Measurements from ENCODE around the gene CAPN10. TPM values are rescaled to one million over a fixed set of nuclear protein-coding genes. Genes with fewer than 3 reads are reported as not detected.
A peak's percentile ranks its signal among the peaks of the same experiment; 100 is the strongest.

CAPN10 gene
- total and polyA plus RNA-seq, 2 experiments from 2014 or later: 24.2 to 28.8 TPM

DNA sequence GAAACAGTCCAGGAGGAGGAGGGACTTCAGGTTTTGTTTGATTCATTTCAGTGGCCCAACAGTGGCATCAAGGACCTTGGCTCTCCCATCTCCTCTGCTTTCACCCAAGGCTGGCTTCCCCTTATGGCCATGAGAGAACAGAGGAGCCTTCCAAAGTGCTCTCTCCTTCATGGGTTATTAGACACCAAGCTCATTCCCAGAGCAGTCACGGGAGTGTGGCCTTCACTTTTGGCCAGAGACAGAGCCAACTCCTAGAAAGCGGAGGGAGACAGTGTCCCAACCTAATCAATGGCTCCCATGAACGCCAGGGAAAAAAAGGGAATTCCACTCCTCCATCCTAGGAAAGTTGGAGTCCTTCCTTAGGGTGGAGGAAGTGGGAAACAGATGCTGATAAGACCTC lies 27.2 kb upstream of the CAPN10 start:
- H3K9me2 ChIP-seq (replicated peaks; ENCODE audit: insufficient read depth): no peaks in the 10 kb centered on the region
- no peaks in the 10 kb centered on the region for H3K9me3 ChIP-seq (ENCODE audit: low read depth)
- H3K4me1 ChIP-seq (ENCODE audit: insufficient read depth): peaks cover 34% of the 10 kb centered on the region
- H2AFZ ChIP-seq: no peak overlapping the region
- no peak overlapping the region for H3K27ac ChIP-seq
- 97% methylated on average over 3 of the region's 3 CpGs for WGBS (ENCODE audit: low lambda C conversion rate, missing lambda C conversion rate)
- H3K79me2 ChIP-seq: peaks cover 67% of the 10 kb centered on the region
- no peaks in the 10 kb centered on the region for H3K27me3 ChIP-seq
- TF ChIP-seq, protein P1, sequence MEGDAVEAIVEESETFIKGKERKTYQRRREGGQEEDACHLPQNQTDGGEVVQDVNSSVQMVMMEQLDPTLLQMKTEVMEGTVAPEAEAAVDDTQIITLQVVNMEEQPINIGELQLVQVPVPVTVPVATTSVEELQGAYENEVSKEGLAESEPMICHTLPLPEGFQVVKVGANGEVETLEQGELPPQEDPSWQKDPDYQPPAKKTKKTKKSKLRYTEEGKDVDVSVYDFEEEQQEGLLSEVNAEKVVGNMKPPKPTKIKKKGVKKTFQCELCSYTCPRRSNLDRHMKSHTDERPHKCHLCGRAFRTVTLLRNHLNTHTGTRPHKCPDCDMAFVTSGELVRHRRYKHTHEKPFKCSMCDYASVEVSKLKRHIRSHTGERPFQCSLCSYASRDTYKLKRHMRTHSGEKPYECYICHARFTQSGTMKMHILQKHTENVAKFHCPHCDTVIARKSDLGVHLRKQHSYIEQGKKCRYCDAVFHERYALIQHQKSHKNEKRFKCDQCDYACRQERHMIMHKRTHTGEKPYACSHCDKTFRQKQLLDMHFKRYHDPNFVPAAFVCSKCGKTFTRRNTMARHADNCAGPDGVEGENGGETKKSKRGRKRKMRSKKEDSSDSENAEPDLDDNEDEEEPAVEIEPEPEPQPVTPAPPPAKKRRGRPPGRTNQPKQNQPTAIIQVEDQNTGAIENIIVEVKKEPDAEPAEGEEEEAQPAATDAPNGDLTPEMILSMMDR (IDR thresholded peaks at IDR 0.05; ENCODE audit: poor library complexity): no peak
- TF ChIP-seq EZH2phosphoT487 (IDR thresholded peaks at IDR 0.05; ENCODE audit: low read depth, severe bottlenecking, unreplicated experiment) (no peak), EZH2 (IDR thresholded peaks at IDR 0.05; ENCODE audit: borderline replicate concordance) (no peak)
- peak overlapping the region; percentile 82 for H3K4me2 ChIP-seq
- H3K36me3 ChIP-seq (replicated peaks; ENCODE audit: insufficient read depth, low read depth): no peaks in the 10 kb centered on the region
- H3K4me3 ChIP-seq: no peak overlapping the region
- H4K20me1 ChIP-seq (ENCODE audit: insufficient read depth, poor library complexity, severe bottlenecking): peaks cover 18% of the 10 kb centered on the region
- DNase-seq (ENCODE audit: low spot score): no peak

DNA sequence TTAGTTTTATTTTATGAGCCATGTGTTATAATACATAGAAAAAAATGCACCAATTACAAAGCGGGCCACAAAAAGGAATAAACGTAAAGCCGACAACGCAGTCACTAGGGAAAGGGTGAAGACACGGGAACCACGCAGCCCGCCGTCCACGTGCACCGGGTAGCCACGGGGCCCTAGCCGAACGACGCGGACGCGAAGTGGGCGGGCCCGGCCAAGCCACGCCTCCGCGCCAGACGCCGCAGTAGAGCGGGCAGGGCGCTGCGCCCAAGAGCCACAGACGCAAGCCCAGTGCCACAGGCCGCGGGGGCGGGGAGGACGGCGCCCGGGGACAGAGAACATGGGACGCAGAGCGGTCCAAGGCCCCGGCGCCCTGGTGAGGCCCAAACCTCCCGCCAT lies 26.5 kb upstream of the CAPN10 start, which contains the start of gene DUSP28:
TSS of gene DUSP28 (plus strand) at position 274 of the 396 bp plus-strand sequence. CDS start 328 bp downstream, outside the sequence.
- Histone ChIP-seq H3K79me2 (peaks cover 66% of the 10 kb centered on the region), H3K4me2 (peak within 1 kb of the TSS; percentile 82), H2AFZ (peak within 1 kb of the TSS; percentile 66), H3K9me3 (ENCODE audit: low read depth) (no peaks in the 10 kb centered on the region), H3K9me2 (replicated peaks; ENCODE audit: insufficient read depth) (no peaks in the 10 kb centered on the region), H3K27me3 (no peaks in the 10 kb centered on the region), H3K36me3 (replicated peaks; ENCODE audit: insufficient read depth, low read depth) (no peaks in the 10 kb centered on the region), H3K4me1 (ENCODE audit: insufficient read depth) (peaks cover 34% of the 10 kb centered on the region), H3K27ac (peak within 1 kb of the TSS; percentile 100), H3K4me3 (peak within 1 kb of the TSS; percentile 67), H4K20me1 (ENCODE audit: insufficient read depth, poor library complexity, severe bottlenecking) (peaks cover 18% of the 10 kb centered on the region)
- 1% methylated on average over 28 of the region's 39 CpGs for WGBS (ENCODE audit: low lambda C conversion rate, missing lambda C conversion rate)
- DNase-seq (ENCODE audit: low spot score): peak; percentile 94
- TF ChIP-seq EZH2 (IDR thresholded peaks at IDR 0.05; ENCODE audit: borderline replicate concordance) (no peak), EZH2phosphoT487 (IDR thresholded peaks at IDR 0.05; ENCODE audit: low read depth, severe bottlenecking, unreplicated experiment) (no peak)
- TF ChIP-seq, protein P1 (IDR thresholded peaks at IDR 0.05; ENCODE audit: poor library complexity): no peak

DNA sequence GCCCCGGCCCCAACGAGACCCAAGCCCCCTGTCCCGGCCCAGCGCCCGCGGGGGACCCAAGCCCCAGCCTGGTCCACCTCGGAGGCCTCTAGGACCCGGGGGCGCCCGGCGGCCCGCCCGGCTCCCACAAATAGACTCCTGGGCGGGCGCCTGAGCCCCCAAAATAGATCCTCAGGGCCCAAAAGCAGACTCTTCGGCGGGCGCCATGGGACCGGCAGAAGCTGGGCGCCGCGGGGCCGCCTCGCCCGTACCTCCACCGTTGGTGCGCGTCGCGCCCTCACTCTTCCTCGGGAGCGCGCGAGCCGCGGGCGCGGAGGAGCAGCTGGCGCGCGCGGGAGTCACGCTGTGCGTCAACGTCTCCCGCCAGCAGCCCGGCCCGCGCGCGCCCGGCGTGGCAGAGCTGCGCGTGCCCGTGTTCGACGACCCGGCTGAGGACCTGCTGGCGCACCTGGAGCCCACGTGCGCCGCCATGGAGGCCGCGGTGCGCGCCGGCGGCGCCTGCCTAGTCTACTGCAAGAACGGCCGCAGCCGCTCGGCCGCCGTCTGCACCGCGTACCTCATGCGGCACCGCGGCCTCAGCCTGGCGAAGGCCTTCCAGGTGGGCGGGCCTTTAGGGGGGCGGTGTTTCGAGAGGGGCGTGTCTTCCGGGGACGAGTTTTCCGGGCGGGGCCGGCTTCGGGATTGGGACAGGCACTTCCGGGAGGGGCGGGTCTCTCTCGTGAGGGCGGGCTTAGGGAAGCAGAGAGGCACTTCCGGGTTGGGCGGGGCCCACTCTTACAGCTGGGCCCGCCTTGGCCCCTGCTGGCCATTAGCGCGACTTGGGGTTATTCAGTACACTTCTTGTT lies 25.8 kb upstream of the CAPN10 start:
- Histone ChIP-seq H3K79me2 (peaks cover 60% of the 10 kb centered on the region), H3K4me2 (peak overlapping the region; percentile 82), H3K9me2 (replicated peaks; ENCODE audit: insufficient read depth) (no peaks in the 10 kb centered on the region), H3K27me3 (no peaks in the 10 kb centered on the region), H3K9me3 (ENCODE audit: low read depth) (no peaks in the 10 kb centered on the region), H3K4me1 (ENCODE audit: insufficient read depth) (peaks cover 40% of the 10 kb centered on the region), H3K36me3 (replicated peaks; ENCODE audit: insufficient read depth, low read depth) (no peaks in the 10 kb centered on the region), H4K20me1 (ENCODE audit: insufficient read depth, poor library complexity, severe bottlenecking) (peaks cover 18% of the 10 kb centered on the region), H3K4me3 (peak overlapping the region; percentile 67), H2AFZ (peak overlapping the region; percentile 66), H3K27ac (peak overlapping the region; percentile 100)
- WGBS (ENCODE audit: low lambda C conversion rate, missing lambda C conversion rate): under 1% methylated on average over 84 of the region's 101 CpGs
- TF ChIP-seq EZH2 (IDR thresholded peaks at IDR 0.05; ENCODE audit: borderline replicate concordance): no peak
- no peak for TF ChIP-seq EZH2phosphoT487 (IDR thresholded peaks at IDR 0.05; ENCODE audit: low read depth, severe bottlenecking, unreplicated experiment)
- TF ChIP-seq, protein P1 (IDR thresholded peaks at IDR 0.05; ENCODE audit: poor library complexity): no peak
- DNase-seq (ENCODE audit: low spot score): peak; percentile 100
